ENCODE data around the gene SDE2. TPM values are rescaled to one million over a fixed set of nuclear protein-coding genes. Genes with fewer than 3 reads are reported as not detected.

The SDE2 gene
- total RNA-seq, 4 donors from 2014 or later = 20.1 to 30.0 (median 23.0) TPM

DNA sequence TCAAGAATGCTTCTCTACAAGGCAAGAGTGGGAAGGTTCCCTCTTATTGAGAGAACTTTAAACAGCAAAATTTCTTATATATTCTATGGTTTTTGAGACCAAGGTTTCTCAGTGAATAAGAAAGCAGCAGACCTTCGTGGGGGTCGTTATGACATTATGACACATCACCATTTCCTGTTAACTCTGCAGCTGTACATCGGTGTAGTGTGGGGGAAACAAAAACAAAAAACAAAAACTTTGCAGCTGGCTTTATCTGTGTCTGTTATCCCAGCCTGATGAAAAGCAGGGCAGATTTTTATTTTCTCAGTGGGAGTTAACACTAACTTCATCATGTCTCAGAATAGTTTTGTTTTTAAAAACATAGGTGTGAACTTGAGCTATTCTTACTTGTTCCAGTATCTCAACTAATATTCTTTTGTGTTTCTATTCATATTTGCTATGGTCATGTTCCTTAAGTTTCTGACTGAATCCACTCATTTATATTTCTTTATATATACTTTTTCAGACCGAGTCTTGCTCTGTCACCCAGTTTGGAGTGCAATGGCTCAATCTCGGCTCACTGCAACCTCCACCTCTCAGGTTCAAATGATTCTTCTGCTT, 2.1 kb downstream of the SDE2 start:
- TF ChIP-seq POLR2A (IDR thresholded peaks at IDR 0.05) = no peak
- TF ChIP-seq, protein P1, sequence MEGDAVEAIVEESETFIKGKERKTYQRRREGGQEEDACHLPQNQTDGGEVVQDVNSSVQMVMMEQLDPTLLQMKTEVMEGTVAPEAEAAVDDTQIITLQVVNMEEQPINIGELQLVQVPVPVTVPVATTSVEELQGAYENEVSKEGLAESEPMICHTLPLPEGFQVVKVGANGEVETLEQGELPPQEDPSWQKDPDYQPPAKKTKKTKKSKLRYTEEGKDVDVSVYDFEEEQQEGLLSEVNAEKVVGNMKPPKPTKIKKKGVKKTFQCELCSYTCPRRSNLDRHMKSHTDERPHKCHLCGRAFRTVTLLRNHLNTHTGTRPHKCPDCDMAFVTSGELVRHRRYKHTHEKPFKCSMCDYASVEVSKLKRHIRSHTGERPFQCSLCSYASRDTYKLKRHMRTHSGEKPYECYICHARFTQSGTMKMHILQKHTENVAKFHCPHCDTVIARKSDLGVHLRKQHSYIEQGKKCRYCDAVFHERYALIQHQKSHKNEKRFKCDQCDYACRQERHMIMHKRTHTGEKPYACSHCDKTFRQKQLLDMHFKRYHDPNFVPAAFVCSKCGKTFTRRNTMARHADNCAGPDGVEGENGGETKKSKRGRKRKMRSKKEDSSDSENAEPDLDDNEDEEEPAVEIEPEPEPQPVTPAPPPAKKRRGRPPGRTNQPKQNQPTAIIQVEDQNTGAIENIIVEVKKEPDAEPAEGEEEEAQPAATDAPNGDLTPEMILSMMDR (IDR thresholded peaks at IDR 0.05 in 4 of 5, conservative IDR thresholded peaks at IDR 0.05 in 1 of 5) = no peak
- intact Hi-C loops (cut with DNase I; ENCODE audit: low total_unique reads) = loop anchor here (5.0 kb wide), 2 partner anchors 115 to 125 kb away; partner anchors contain the start of gene TMEM63A
- ATAC-seq (no peak), DNase-seq (no peak)
- H3K27ac ChIP-seq = peak overlapping the region in 3 of 4 donors; percentile 92 to 98 (median 93)
- H3K36me3 ChIP-seq = peaks cover 0 to 31% of the 10 kb centered on the region in 2 donors
- H3K9me3 ChIP-seq = no peaks in the 10 kb centered on the region
- H3K4me1 ChIP-seq = peaks cover 31 to 41% of the 10 kb centered on the region in 2 donors
- H3K4me3 ChIP-seq = peak overlapping the region in 1 of 4 donors; percentile 90
- H3K27me3 ChIP-seq = no peaks in the 10 kb centered on the region
- in situ Hi-C loops (cut with MboI; ENCODE audit: low sequenced_read_pairs in 4 of 4) = no loop called here

DNA sequence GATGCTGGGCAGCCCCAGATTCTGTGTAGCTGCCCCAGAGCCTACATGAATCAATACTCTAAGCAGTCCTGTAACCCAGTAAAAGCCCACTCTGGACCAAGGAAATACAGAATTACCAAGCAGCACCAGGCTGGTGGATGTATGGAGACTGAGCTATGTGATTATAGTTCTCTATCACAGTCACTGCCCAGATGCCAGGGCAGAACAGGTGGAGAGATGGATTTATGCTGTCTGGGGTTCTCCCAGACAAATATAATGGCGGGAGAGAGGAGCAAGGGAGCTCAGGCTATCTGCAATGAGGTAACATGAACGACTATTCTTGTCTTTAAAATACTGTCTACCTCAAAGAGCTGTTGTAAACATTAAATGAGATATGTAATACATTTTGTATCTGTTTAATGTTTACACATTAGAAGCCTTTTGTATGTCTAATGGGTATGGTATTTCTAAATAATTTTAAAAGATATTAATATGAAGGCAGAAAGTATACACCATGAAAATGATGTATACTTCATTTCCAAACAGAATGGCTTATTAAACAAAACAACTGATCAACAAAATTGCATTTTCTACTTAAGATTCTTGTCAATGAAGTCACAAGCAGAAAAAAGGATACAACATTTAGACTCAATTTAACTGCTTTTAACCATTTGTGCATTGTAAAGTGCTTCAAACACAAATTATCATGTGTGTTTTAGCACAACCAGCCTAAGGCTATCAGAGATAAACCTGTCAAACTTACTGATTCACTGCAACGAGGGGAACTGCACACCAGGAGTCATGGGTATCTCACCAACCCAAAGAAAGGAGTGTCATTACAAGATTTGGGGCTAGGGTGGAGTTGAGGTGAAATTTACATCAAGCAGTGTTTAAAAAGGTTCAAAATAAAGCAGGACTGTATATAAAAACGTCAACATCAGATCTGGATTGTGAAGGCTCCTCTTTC, 3.0 kb downstream of the SDE2 start:
- DNase-seq (no peak), ATAC-seq (no peak)
- no peak overlapping the region for H3K4me3 ChIP-seq
- no peaks in the 10 kb centered on the region for H3K27me3 ChIP-seq
- H3K36me3 ChIP-seq = peaks cover 0 to 40% of the 10 kb centered on the region in 2 donors
- H3K4me1 ChIP-seq = peaks cover 31 to 41% of the 10 kb centered on the region in 2 donors
- in situ Hi-C loops (cut with MboI; ENCODE audit: low sequenced_read_pairs in 4 of 4) = no loop called here
- no peak for TF ChIP-seq POLR2A (IDR thresholded peaks at IDR 0.05)
- TF ChIP-seq, protein P1 (IDR thresholded peaks at IDR 0.05 in 4 of 5, conservative IDR thresholded peaks at IDR 0.05 in 1 of 5) = no peak
- no peaks in the 10 kb centered on the region for H3K9me3 ChIP-seq
- intact Hi-C loops (cut with DNase I; ENCODE audit: low total_unique reads) = loop anchor here (5.0 kb wide), 2 partner anchors 114 to 126 kb away; partner anchors contain the start of gene TMEM63A
- H3K27ac ChIP-seq = peak overlapping the region in 1 of 4 donors; percentile 98

DNA sequence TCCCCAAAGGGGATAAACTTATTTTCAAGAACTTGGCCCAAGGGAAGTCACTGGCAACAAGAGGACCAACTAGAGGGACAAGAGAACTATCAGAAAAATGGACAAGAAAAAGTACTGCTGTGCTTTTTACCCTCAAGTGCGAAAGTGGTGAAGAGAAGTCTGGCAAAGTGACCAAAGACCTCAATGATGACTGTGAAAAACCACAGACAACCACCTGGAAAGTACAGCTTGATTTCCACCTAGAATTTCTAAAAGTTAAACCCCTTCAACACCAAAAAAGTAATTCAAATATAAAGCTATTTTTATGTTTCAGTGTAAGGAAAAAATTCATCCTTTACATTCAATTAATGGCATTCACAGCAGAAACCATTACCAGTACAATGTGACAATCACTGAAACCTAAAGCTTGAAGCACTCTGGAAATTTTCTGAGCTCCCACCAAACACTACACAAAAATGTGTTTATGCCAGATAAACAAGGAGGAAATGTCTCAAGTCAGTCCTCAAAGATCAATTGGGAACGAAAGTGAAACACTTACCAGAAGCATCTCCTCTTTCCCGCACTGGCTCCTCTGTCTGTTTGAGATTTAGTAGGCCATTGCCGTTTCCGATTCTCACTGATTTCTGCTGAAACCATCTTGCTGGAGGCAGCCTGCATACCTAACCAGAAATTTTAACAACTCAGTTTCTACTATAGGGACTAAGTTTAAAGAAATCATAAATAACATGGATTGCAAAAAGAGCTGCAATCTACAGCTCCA, 8.3 kb downstream of the SDE2 start:
- in situ Hi-C loops (cut with MboI; ENCODE audit: low sequenced_read_pairs in 4 of 4) = no loop called here
- Histone ChIP-seq H3K4me1 (peaks cover 9 to 13% of the 10 kb centered on the region in 2 donors), H3K4me3 (no peak overlapping the region), H3K27ac (no peak overlapping the region), H3K9me3 (no peaks in the 10 kb centered on the region), H3K36me3 (peaks cover 0 to 89% of the 10 kb centered on the region in 2 donors), H3K27me3 (no peaks in the 10 kb centered on the region)
- intact Hi-C loops (cut with DNase I; ENCODE audit: low total_unique reads) = no loop called here
- no peak for TF ChIP-seq POLR2A (IDR thresholded peaks at IDR 0.05)
- no peak for ATAC-seq
- no peak for DNase-seq

DNA sequence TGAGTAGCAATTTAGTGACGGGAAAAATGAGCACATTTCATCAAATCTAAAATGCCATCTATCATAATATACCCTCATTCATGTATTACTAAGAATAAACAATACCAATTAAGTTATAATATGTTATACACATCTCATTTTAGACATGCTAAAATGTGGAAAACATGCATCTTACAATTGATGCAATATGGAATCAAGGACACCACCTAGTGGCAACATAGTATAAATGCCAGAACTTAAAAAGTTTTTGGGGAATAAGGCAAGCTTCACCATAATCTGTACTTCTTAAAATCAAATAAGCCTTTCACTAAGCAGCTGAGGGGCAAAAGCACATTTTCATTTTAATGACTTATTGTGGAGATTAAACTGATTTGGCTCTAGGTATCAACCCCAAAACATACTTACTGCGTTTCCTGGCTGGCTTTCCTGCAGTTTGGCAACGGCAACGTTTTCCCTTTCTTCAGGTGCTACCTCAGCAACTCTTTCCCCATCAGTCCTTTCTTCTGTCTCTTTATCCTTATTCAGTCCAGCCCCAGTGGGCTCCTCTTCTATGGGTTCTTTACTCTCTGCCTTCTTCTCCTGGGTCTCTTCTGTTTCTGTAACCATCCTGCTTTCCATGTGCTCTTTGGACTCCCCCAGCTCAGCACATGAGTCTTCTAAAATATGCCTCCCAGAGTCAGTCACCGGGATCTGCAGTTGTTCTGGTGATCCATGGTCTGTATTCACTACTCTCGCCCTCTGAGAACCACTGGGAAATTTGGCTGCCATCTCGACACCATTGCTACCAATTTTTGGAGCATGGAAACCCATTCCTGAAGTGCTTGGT, 11.4 kb downstream of the SDE2 start:
- H3K27me3 ChIP-seq = no peaks in the 10 kb centered on the region
- TF ChIP-seq POLR2A (IDR thresholded peaks at IDR 0.05) = no peak
- TF ChIP-seq, protein P1 (IDR thresholded peaks at IDR 0.05 in 4 of 5, conservative IDR thresholded peaks at IDR 0.05 in 1 of 5) = peak; percentile 31 to 72 (median 65)
- H3K4me3 ChIP-seq = no peak overlapping the region
- no peak for DNase-seq
- H3K36me3 ChIP-seq = peaks cover 0 to 99% of the 10 kb centered on the region in 2 donors
- peaks cover 0 to 13% of the 10 kb centered on the region in 2 donors for H3K4me1 ChIP-seq
- ATAC-seq = peak in 1 of 2 donors; percentile 39
- intact Hi-C loops (cut with DNase I; ENCODE audit: low total_unique reads) = no loop called here
- in situ Hi-C loops (cut with MboI; ENCODE audit: low sequenced_read_pairs in 4 of 4) = loop anchor here in 2 of 4 donors (10.0 kb wide), 2 partner anchors 213 to 513 kb away; partner anchors contain the start of gene SRP9 (in 2 of the 2)
- peak overlapping the region; percentile 12 to 29 (median 16) for H3K27ac ChIP-seq
- H3K9me3 ChIP-seq = no peaks in the 10 kb centered on the region
